Neural cell (in vitro differentiated cells): ENCODE measurements around the gene UNK. TPM values are rescaled to one million over a fixed set of nuclear protein-coding genes. Genes with fewer than 3 reads are reported as not detected.

ENCODE experiments used
- H2AFZ ChIP-seq: fragments of 200-600, 300-800 bp; sonication (generic), shearing (Covaris generic); 2 replicates; pipeline ENCODE4 v1.6.0; 2014; ENCODE audit warnings: low read depth, mild to moderate bottlenecking, antibody characterized with exemption, low read length, moderate library complexity
- H3F3A ChIP-seq: fragments of 200-600 bp; shearing (Covaris generic); 2 replicates; pipeline ENCODE4 v1.6.1; 2016; ENCODE audit warnings: mild to moderate bottlenecking, moderate library complexity, mixed read lengths, antibody characterized with exemption, low read length; ENCODE audit not compliant: insufficient read depth, poor library complexity, severe bottlenecking
- H3K27ac ChIP-seq: fragments of 200-600, 300-800 bp; sonication (generic), shearing (Covaris generic); 2 replicates; pipeline ENCODE4 v1.5.1; 2014; ENCODE audit warnings: mild to moderate bottlenecking, low read length, moderate library complexity
- H3K27me3 ChIP-seq: fragments of 300-800, 200-600 bp; sonication (generic), shearing (Covaris generic); 2 replicates; pipeline ENCODE4 v1.6.0; 2014; ENCODE audit warnings: mild to moderate bottlenecking, low read depth, low read length, moderate library complexity; ENCODE audit not compliant: insufficient read depth
- H3K36me3 ChIP-seq: fragments of 300-800, 200-600 bp; sonication (generic), shearing (Covaris generic); 2 replicates; pipeline ENCODE4 v1.5.1; 2014; ENCODE audit warnings: mild to moderate bottlenecking, antibody characterized with exemption, low read length, moderate library complexity; ENCODE audit not compliant: insufficient read depth
- H3K4me2 ChIP-seq: fragments of 300-800, 200-600 bp; sonication (generic), shearing (Covaris generic); 2 replicates; pipeline ENCODE4 v1.6.0; 2014; ENCODE audit warnings: mild to moderate bottlenecking, low read length
- H3K4me3 ChIP-seq: fragments of 300-800, 200-600 bp; sonication (generic), shearing (Covaris generic); 2 replicates; pipeline ENCODE4 v1.5.1; 2014; ENCODE audit warnings: mild to moderate bottlenecking, low read length, moderate library complexity
- H3K79me2 ChIP-seq: fragments of 200-600 bp; shearing (Covaris generic); replicated peaks from 2 replicates; pipeline ENCODE4 v1.6.0; 2014; ENCODE audit warnings: mild to moderate bottlenecking, low read length, moderate library complexity; ENCODE audit not compliant: insufficient read depth
- H3K9ac ChIP-seq: fragments of 300-800, 200-600 bp; sonication (generic), shearing (Covaris generic); 2 replicates; pipeline ENCODE4 v1.6.1; 2016; ENCODE audit warnings: mild to moderate bottlenecking, low read length, mixed read lengths
- H3K9me2 ChIP-seq: fragments of 200-600 bp; shearing (Covaris generic); 2 replicates; pipeline ENCODE4 v1.6.1; 2016; ENCODE audit warnings: mild to moderate bottlenecking, low read length, mixed read lengths; ENCODE audit not compliant: insufficient read depth
- H3K9me3 ChIP-seq: fragments of 200-600, 300-800 bp; sonication (generic), shearing (Covaris generic); 2 replicates; pipeline ENCODE4 v1.6.1; 2016; ENCODE audit warnings: mild to moderate bottlenecking, mixed run types, low read length, moderate library complexity, mixed read lengths
- H4K20me1 ChIP-seq: fragments of 200-600 bp; shearing (Covaris generic); 2 replicates; pipeline ENCODE4 v1.6.1; 2016; ENCODE audit warnings: mild to moderate bottlenecking, mixed run types; ENCODE audit not compliant: insufficient read depth
- CTCF ChIP-seq: fragments of 450-650 bp; IDR thresholded peaks from 2 replicates; pipeline ENCODE4 v1.5.1; 2014; ENCODE audit warnings: antibody characterized with exemption, mild to moderate bottlenecking, moderate library complexity; ENCODE audit not compliant: poor library complexity, severe bottlenecking
- EP300 ChIP-seq: fragments of 450-650 bp; conservative IDR thresholded peaks from 2 replicates; pipeline ENCODE4 v1.6.1; 2014; ENCODE audit warnings: antibody characterized with exemption, mild to moderate bottlenecking, moderate library complexity; ENCODE audit not compliant: poor library complexity, severe bottlenecking
- EZH2 ChIP-seq: fragments of 200-600, 300-800 bp; shearing (Covaris generic), sonication (generic); IDR thresholded peaks from 2 replicates; pipeline ENCODE4 v1.6.1; 2014; ENCODE audit warnings: antibody characterized with exemption, low read length, borderline replicate concordance, mild to moderate bottlenecking; ENCODE audit not compliant: insufficient read depth, poor library complexity, severe bottlenecking
- MXI1 ChIP-seq: fragments of 450-650 bp; conservative IDR thresholded peaks from 2 replicates; pipeline ENCODE4 v1.6.1; 2014; ENCODE audit warnings: antibody characterized with exemption, mild to moderate bottlenecking; ENCODE audit not compliant: poor library complexity, severe bottlenecking
- POLR2AphosphoS5 ChIP-seq: IDR thresholded peaks from 2 replicates; pipeline ENCODE4 v1.6.1; 2012
- RAD21 ChIP-seq: fragments of 450-650 bp; conservative IDR thresholded peaks from 2 replicates; pipeline ENCODE4 v1.6.1; 2014; ENCODE audit warnings: antibody characterized with exemption, mild to moderate bottlenecking, moderate library complexity
- REST ChIP-seq: IDR thresholded peaks from 2 replicates; pipeline ENCODE4 v1.6.1; 2012; ENCODE audit warnings: borderline replicate concordance
- TAF1 ChIP-seq: IDR thresholded peaks from 2 replicates; pipeline ENCODE4 v1.6.1; 2012; ENCODE audit warnings: low read depth
- polyA plus RNA-seq: library from polyadenylated mRNA; depleted of rRNA; stranded (reverse); fragments of >200 nt; gene quantifications from 2 replicates; pipeline ENCODE4 v1.2.3, GENCODE V29; 2014

UNK gene
- polyA plus RNA-seq, 1 donor from 2014 or later = 29.9 TPM

- H3K9ac ChIP-seq = no peak overlapping the region
These were observed 40.9 kb upstream of the UNK start for GRCh38 chr17:75743625-75744206.

GRCh38 chr17:75748706-75749105 is 35.9 kb upstream of the UNK start:
- no peak overlapping the region for H2AFZ ChIP-seq
- no peaks in the 10 kb centered on the region for H3K27me3 ChIP-seq
- no peaks in the 10 kb centered on the region for H3F3A ChIP-seq
- H4K20me1 ChIP-seq = no peaks in the 10 kb centered on the region
- no peaks in the 10 kb centered on the region for H3K9me2 ChIP-seq
- H3K9me3 ChIP-seq = no peaks in the 10 kb centered on the region
- H3K79me2 ChIP-seq = no peaks in the 10 kb centered on the region
- no peak overlapping the region for H3K4me3 ChIP-seq
- no peak overlapping the region for H3K9ac ChIP-seq
- TF ChIP-seq POLR2AphosphoS5 = no peak
- TF ChIP-seq RAD21 = no peak
- TF ChIP-seq MXI1 = no peak
- no peak for TF ChIP-seq EZH2
- no peak for TF ChIP-seq REST
- TF ChIP-seq CTCF = no peak
- TF ChIP-seq EP300 = no peak
- TF ChIP-seq TAF1 = no peak
- no peaks in the 10 kb centered on the region for H3K36me3 ChIP-seq
- no peak overlapping the region for H3K4me2 ChIP-seq
- H3K27ac ChIP-seq = no peak overlapping the region

More at GRCh38 chr17:75743625-75744206, 40.9 kb upstream of the UNK start:
- no peaks in the 10 kb centered on the region for H3K36me3 ChIP-seq
- no peak overlapping the region for H3K27ac ChIP-seq
- no peaks in the 10 kb centered on the region for H4K20me1 ChIP-seq
- H3F3A ChIP-seq = no peaks in the 10 kb centered on the region
- H3K9me3 ChIP-seq = no peaks in the 10 kb centered on the region
- H3K79me2 ChIP-seq = no peaks in the 10 kb centered on the region
- no peak for TF ChIP-seq CTCF
- H3K27me3 ChIP-seq = no peaks in the 10 kb centered on the region
- H3K9me2 ChIP-seq = no peaks in the 10 kb centered on the region
- no peak overlapping the region for H2AFZ ChIP-seq
- H3K4me2 ChIP-seq = no peak overlapping the region
- no peak overlapping the region for H3K4me3 ChIP-seq
